ENCODE measurements around the gene CDH3. TPM values are rescaled to one million over a fixed set of nuclear protein-coding genes. Genes with fewer than 3 reads are reported as not detected.

CDH3 gene
- total and polyA plus RNA-seq, 2 of the 8 experiments (the other 6 are each of a cell fraction or from before 2014, with no cell fraction given), result 146 to 171 TPM

GRCh38 chr16:68656751-68657150, 11.6 kb downstream of the CDH3 start (continued):
- TF ChIP-seq, protein P1, sequence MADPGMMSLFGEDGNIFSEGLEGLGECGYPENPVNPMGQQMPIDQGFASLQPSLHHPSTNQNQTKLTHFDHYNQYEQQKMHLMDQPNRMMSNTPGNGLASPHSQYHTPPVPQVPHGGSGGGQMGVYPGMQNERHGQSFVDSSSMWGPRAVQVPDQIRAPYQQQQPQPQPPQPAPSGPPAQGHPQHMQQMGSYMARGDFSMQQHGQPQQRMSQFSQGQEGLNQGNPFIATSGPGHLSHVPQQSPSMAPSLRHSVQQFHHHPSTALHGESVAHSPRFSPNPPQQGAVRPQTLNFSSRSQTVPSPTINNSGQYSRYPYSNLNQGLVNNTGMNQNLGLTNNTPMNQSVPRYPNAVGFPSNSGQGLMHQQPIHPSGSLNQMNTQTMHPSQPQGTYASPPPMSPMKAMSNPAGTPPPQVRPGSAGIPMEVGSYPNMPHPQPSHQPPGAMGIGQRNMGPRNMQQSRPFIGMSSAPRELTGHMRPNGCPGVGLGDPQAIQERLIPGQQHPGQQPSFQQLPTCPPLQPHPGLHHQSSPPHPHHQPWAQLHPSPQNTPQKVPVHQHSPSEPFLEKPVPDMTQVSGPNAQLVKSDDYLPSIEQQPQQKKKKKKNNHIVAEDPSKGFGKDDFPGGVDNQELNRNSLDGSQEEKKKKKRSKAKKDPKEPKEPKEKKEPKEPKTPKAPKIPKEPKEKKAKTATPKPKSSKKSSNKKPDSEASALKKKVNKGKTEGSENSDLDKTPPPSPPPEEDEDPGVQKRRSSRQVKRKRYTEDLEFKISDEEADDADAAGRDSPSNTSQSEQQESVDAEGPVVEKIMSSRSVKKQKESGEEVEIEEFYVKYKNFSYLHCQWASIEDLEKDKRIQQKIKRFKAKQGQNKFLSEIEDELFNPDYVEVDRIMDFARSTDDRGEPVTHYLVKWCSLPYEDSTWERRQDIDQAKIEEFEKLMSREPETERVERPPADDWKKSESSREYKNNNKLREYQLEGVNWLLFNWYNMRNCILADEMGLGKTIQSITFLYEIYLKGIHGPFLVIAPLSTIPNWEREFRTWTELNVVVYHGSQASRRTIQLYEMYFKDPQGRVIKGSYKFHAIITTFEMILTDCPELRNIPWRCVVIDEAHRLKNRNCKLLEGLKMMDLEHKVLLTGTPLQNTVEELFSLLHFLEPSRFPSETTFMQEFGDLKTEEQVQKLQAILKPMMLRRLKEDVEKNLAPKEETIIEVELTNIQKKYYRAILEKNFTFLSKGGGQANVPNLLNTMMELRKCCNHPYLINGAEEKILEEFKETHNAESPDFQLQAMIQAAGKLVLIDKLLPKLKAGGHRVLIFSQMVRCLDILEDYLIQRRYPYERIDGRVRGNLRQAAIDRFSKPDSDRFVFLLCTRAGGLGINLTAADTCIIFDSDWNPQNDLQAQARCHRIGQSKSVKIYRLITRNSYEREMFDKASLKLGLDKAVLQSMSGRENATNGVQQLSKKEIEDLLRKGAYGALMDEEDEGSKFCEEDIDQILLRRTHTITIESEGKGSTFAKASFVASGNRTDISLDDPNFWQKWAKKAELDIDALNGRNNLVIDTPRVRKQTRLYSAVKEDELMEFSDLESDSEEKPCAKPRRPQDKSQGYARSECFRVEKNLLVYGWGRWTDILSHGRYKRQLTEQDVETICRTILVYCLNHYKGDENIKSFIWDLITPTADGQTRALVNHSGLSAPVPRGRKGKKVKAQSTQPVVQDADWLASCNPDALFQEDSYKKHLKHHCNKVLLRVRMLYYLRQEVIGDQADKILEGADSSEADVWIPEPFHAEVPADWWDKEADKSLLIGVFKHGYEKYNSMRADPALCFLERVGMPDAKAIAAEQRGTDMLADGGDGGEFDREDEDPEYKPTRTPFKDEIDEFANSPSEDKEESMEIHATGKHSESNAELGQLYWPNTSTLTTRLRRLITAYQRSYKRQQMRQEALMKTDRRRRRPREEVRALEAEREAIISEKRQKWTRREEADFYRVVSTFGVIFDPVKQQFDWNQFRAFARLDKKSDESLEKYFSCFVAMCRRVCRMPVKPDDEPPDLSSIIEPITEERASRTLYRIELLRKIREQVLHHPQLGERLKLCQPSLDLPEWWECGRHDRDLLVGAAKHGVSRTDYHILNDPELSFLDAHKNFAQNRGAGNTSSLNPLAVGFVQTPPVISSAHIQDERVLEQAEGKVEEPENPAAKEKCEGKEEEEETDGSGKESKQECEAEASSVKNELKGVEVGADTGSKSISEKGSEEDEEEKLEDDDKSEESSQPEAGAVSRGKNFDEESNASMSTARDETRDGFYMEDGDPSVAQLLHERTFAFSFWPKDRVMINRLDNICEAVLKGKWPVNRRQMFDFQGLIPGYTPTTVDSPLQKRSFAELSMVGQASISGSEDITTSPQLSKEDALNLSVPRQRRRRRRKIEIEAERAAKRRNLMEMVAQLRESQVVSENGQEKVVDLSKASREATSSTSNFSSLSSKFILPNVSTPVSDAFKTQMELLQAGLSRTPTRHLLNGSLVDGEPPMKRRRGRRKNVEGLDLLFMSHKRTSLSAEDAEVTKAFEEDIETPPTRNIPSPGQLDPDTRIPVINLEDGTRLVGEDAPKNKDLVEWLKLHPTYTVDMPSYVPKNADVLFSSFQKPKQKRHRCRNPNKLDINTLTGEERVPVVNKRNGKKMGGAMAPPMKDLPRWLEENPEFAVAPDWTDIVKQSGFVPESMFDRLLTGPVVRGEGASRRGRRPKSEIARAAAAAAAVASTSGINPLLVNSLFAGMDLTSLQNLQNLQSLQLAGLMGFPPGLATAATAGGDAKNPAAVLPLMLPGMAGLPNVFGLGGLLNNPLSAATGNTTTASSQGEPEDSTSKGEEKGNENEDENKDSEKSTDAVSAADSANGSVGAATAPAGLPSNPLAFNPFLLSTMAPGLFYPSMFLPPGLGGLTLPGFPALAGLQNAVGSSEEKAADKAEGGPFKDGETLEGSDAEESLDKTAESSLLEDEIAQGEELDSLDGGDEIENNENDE (IDR thresholded peaks at IDR 0.05; ENCODE audit: insufficient replicate concordance, low read length), result no peak
